MM.1S (cell line): ENCODE results near the gene UBAP2L.
A peak's percentile ranks its signal among the peaks of the same experiment; 100 is the strongest.

Source experiments
- DNase-seq: peaks from one replicate; pipeline ENCODE4 v3.0.0-alpha.2; 2015
- H2AFZ ChIP-seq: fragments of 300-600 bp; sonication (generic); 2 replicates; pipeline ENCODE4 v1.6.0; 2016; ENCODE audit warnings: antibody characterized with exemption, low read length
- H3F3A ChIP-seq: fragments of 300-600 bp; sonication (generic); 2 replicates; pipeline ENCODE4 v1.6.1; 2016; ENCODE audit warnings: mild to moderate bottlenecking, antibody characterized with exemption, low read length, moderate library complexity, mixed read lengths; ENCODE audit not compliant: insufficient read depth
- H3K27ac ChIP-seq: fragments of 300-600 bp; sonication (generic); 2 replicates; pipeline ENCODE4 v1.5.1; 2016; ENCODE audit warnings: mild to moderate bottlenecking, low read length
- H3K27me3 ChIP-seq: fragments of 300-600 bp; sonication (generic); replicated peaks from 2 replicates; pipeline ENCODE4 v1.6.0; 2016; ENCODE audit warnings: low read length; ENCODE audit not compliant: insufficient read depth
- H3K36me3 ChIP-seq: fragments of 300-600 bp; sonication (generic); replicated peaks from 2 replicates; pipeline ENCODE4 v1.6.1; 2016; ENCODE audit warnings: mild to moderate bottlenecking, low read length, mixed read lengths; ENCODE audit not compliant: insufficient read depth
- H3K4me1 ChIP-seq: fragments of 300-600 bp; sonication (generic); 2 replicates; pipeline ENCODE4 v1.6.1; 2016; ENCODE audit warnings: low read length, mixed read lengths
- H3K4me2 ChIP-seq: fragments of 300-600 bp; sonication (generic); 2 replicates; pipeline ENCODE4 v1.6.0; 2016; ENCODE audit warnings: low read depth, low read length
- H3K4me3 ChIP-seq: fragments of 300-600 bp; sonication (generic); 2 replicates; pipeline ENCODE4 v1.5.1; 2016; ENCODE audit warnings: low read length, mixed read lengths
- H3K79me2 ChIP-seq: fragments of 300-600 bp; sonication (generic); 2 replicates; pipeline ENCODE4 v1.6.1; 2016; ENCODE audit warnings: mixed run types, low read length, mixed read lengths
- H3K9ac ChIP-seq: fragments of 300-600 bp; sonication (generic); 2 replicates; pipeline ENCODE4 v1.6.1; 2016; ENCODE audit warnings: low read length, mixed read lengths
- H3K9me2 ChIP-seq: fragments of 300-600 bp; sonication (generic); replicated peaks from 2 replicates; pipeline ENCODE4 v1.6.1; 2016; ENCODE audit warnings: mild to moderate bottlenecking, low read length, mixed read lengths; ENCODE audit not compliant: insufficient read depth
- H3K9me3 ChIP-seq: fragments of 300-600 bp; sonication (generic); replicated peaks from 2 replicates; pipeline ENCODE4 v1.6.1; 2016; ENCODE audit warnings: mild to moderate bottlenecking, low read length, mixed read lengths; ENCODE audit not compliant: insufficient read depth
- H4K20me1 ChIP-seq: fragments of 300-600 bp; sonication (generic); 2 replicates; pipeline ENCODE4 v1.6.1; 2016; ENCODE audit warnings: mild to moderate bottlenecking, low read length, moderate library complexity, mixed read lengths; ENCODE audit not compliant: insufficient read depth
- CTCF ChIP-seq: fragments of 300-600 bp; sonication (generic); IDR thresholded peaks from 2 replicates; pipeline ENCODE4 v1.5.1; 2016; ENCODE audit warnings: antibody characterized with exemption, low read length, mixed read lengths
- EZH2 ChIP-seq: fragments of 300-600 bp; sonication (generic); optimal IDR thresholded peaks from 2 replicates; pipeline ENCODE3; 2017; ENCODE audit warnings: low read depth, mild to moderate bottlenecking, antibody characterized with exemption, low read length, mixed read lengths
- EZH2phosphoT487 ChIP-seq: fragments of 300-600 bp; sonication (generic); IDR thresholded peaks from 2 replicates; pipeline ENCODE4 v1.6.1; 2018; ENCODE audit warnings: antibody characterized with exemption, low read length

Gene UBAP2L

GRCh38 chr1:154218545-154218944 is 2.2 kb upstream of the UBAP2L start:
- DNase-seq: no peak
- Histone ChIP-seq H3K9ac (no peak overlapping the region), H2AFZ (no peak overlapping the region), H3K79me2 (peaks cover 93% of the 10 kb centered on the region), H3K4me2 (peak overlapping the region; percentile 84; the same call in 1 of the 2 replicates), H3K9me2 (no peaks in the 10 kb centered on the region), H3K4me3 (0 out of 2 replicates have a peak overlapping the region, but pooled peaks have one; percentile 89), H3K36me3 (peaks cover 16% of the 10 kb centered on the region; the same call in 1 of the 2 replicates), H3K27ac (no peak overlapping the region), H3F3A (no peaks in the 10 kb centered on the region; the same call in 1 of the 2 replicates), H4K20me1 (peaks cover 8% of the 10 kb centered on the region; the same call in 1 of the 2 replicates), H3K4me1 (peaks cover 25% of the 10 kb centered on the region), H3K9me3 (no peaks in the 10 kb centered on the region), H3K27me3 (no peaks in the 10 kb centered on the region)
- TF ChIP-seq EZH2 (no peak), CTCF (no peak), EZH2phosphoT487 (no peak)

DNA sequence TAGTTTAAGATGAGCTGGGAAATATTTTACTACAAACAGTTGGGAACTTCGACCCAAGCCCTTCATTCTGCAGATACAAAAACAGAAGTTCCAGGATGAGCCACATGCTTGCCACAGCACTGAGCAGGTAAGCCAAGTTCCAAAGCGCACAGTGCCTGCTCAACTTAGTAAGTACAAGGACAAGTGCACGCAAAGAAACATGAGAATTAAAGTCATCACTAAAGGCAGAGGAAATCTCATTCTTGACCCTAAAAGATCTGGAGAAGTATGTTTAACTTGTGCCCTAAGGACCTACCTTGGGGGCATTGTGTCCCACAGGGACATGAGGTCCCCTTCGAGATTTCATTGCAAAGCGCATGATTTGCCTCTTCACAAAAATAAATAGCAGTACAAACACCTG is 1.2 kb upstream of the UBAP2L start:
- Histone ChIP-seq H3K9me2 (no peaks in the 10 kb centered on the region), H3K27me3 (no peaks in the 10 kb centered on the region), H3K9ac (peak overlapping the region; percentile 97), H3K79me2 (peaks cover 94% of the 10 kb centered on the region), H3K4me1 (peaks cover 25% of the 10 kb centered on the region), H3K4me2 (peak overlapping the region; percentile 84), H3K9me3 (no peaks in the 10 kb centered on the region), H2AFZ (no peak overlapping the region), H3K4me3 (peak overlapping the region; percentile 89), H3K36me3 (peaks cover 11% of the 10 kb centered on the region; the same call in 1 of the 2 replicates), H3K27ac (peak overlapping the region; percentile 83; the same call in 1 of the 2 replicates), H3F3A (no peaks in the 10 kb centered on the region; the same call in 1 of the 2 replicates), H4K20me1 (peaks cover 15% of the 10 kb centered on the region; the same call in 1 of the 2 replicates)
- peak; percentile 49 for DNase-seq
- TF ChIP-seq EZH2 (no peak), EZH2phosphoT487 (no peak), CTCF (no peak)

- peak overlapping the region; percentile 88; the same call in 1 of the 2 replicates for H3K4me2 ChIP-seq
- H3K79me2 ChIP-seq: peaks cover 97% of the 10 kb centered on the region
- H3K9ac ChIP-seq: peak overlapping the region; percentile 94
- no peaks in the 10 kb centered on the region for H3K9me3 ChIP-seq
- H3K4me3 ChIP-seq: peak overlapping the region; percentile 87
- H3K9me2 ChIP-seq: no peaks in the 10 kb centered on the region
- no peaks in the 10 kb centered on the region for H3K27me3 ChIP-seq
- peaks cover 17% of the 10 kb centered on the region; the same call in 1 of the 2 replicates for H3K36me3 ChIP-seq
- H3K27ac ChIP-seq: peak overlapping the region; percentile 76; the same call in 1 of the 2 replicates
- no peak for DNase-seq
- H4K20me1 ChIP-seq: peaks cover 24% of the 10 kb centered on the region
- H3F3A ChIP-seq: no peaks in the 10 kb centered on the region; the same call in 1 of the 2 replicates
- peaks cover 25% of the 10 kb centered on the region for H3K4me1 ChIP-seq
- H2AFZ ChIP-seq: peak overlapping the region; percentile 6; the same call in 1 of the 2 replicates
- TF ChIP-seq CTCF (no peak; the same call in 1 of the 2 replicates), EZH2 (no peak), EZH2phosphoT487 (no peak)
Measured at GRCh38 chr1:154220970-154221277, 169 bp downstream of the UBAP2L start.
